ENCODE measurements around the gene SALL3.

DNA sequence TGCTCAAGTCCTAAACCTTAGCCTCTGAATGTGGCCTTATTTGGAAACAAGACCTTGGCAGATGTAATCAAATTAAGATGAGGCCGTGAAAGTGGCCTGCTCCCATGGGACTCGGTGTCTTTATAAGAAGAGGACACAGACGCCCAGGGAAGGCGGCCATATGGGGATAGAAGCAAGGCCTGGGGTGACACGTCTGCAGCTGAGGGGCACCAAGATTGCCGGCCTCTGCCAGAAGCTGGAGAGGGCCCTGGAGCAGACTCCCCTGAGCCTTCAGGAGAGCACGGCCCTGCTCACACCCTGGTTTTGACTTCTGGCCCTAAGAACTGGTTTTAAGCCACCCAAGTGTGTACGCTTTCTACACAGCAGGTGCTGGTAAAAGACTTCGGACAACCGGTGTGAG, 29.2 kb upstream of the SALL3 start:
- TF ChIP-seq, protein P1, sequence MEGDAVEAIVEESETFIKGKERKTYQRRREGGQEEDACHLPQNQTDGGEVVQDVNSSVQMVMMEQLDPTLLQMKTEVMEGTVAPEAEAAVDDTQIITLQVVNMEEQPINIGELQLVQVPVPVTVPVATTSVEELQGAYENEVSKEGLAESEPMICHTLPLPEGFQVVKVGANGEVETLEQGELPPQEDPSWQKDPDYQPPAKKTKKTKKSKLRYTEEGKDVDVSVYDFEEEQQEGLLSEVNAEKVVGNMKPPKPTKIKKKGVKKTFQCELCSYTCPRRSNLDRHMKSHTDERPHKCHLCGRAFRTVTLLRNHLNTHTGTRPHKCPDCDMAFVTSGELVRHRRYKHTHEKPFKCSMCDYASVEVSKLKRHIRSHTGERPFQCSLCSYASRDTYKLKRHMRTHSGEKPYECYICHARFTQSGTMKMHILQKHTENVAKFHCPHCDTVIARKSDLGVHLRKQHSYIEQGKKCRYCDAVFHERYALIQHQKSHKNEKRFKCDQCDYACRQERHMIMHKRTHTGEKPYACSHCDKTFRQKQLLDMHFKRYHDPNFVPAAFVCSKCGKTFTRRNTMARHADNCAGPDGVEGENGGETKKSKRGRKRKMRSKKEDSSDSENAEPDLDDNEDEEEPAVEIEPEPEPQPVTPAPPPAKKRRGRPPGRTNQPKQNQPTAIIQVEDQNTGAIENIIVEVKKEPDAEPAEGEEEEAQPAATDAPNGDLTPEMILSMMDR (IDR thresholded peaks at IDR 0.05): no peak
- no peak for TF ChIP-seq ZFX (IDR thresholded peaks at IDR 0.05; ENCODE audit: borderline replicate concordance)
